B cell (primary cell): Measurements from ENCODE around the gene RNF111.

ENCODE experiments used
- CTCF ChIP-seq: fragments of 200-600 bp; IDR thresholded peaks from one replicate; pipeline ENCODE4 v1.8.0; 2022; ENCODE audit warnings: antibody characterized with exemption, mild to moderate bottlenecking
- EZH2 ChIP-seq: IDR thresholded peaks from 2 replicates; pipeline ENCODE4 v1.6.1; 2012; ENCODE audit warnings: borderline replicate concordance, low read depth, mild to moderate bottlenecking, moderate library complexity, low read length; ENCODE audit not compliant: insufficient read depth, poor library complexity, severe bottlenecking

DNA sequence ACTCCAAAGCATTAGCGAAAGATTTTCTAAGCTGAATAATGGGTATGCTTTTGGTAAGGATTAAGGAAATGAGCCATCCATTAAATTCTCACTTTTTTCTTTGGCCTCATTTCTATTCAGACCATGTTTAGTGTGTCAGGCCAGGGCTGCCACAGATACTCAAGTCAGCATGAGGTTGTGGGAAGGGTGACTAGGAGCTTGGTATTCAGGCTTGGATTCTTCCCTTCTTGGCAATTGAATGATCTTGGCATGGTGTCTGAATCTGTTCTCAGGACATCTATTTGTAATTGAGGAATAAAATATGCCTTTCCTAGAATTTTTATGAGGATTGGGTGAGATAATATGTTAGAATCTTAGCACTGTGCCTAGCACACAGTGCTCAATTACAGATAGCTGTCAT lies 128.7 kb downstream of the RNF111 start:
- TF ChIP-seq CTCF, result no peak
- TF ChIP-seq EZH2, result no peak
